Psoas muscle (tissue), 8 donors: ENCODE measurements around the gene SCARF2. TPM values are rescaled to one million over a fixed set of nuclear protein-coding genes. Genes with fewer than 3 reads are reported as not detected.

Source experiments
- ATAC-seq, 4 donors: fragments of 200-7000 bp; cut with Tn5 transposase; one replicate each; pipeline ENCODE4 v1.9.1; 2020; ENCODE audit warnings: moderate library complexity in 3 of 4, mild to moderate bottlenecking in 2 of 4
- DNase-seq, 2 donors: peaks; one replicate each; pipeline ENCODE4 v3.0.0-alpha.2; 2020
- H3K27ac ChIP-seq: fragments of 200-600 bp; one replicate; pipeline ENCODE4 v1.8.0; 2022
- H3K27me3 ChIP-seq, 3 donors: fragments of 200-600 bp in 1 of 3; one replicate each; pipeline versions ENCODE4 v1.6.1 to v1.8.0; 2013 to 2022; ENCODE audit warnings: low read length in 2 of 3, mild to moderate bottlenecking in 2 of 3, moderate library complexity in 1 of 3; ENCODE audit not compliant: insufficient read depth in 3 of 3
- H3K36me3 ChIP-seq, 2 donors: fragments of 200-600 bp in 1 of 2; one replicate each; pipeline versions ENCODE4 v1.6.1 to v1.8.0; 2013 to 2022; ENCODE audit warnings: low read depth in 1 of 2, mild to moderate bottlenecking in 1 of 2, moderate library complexity in 1 of 2; ENCODE audit not compliant: insufficient read depth in 1 of 2
- H3K4me1 ChIP-seq: fragments of 200-600 bp; one replicate; pipeline ENCODE4 v1.8.0; 2022
- H3K4me3 ChIP-seq: fragments of 200-600 bp; one replicate; pipeline ENCODE4 v1.8.0; 2022; ENCODE audit warnings: mild to moderate bottlenecking
- H3K9me3 ChIP-seq: fragments of 200-600 bp; one replicate; pipeline ENCODE4 v1.8.0; 2022
- WGBS, 3 donors: extraction: QIAGEN DNeasy Blood & Tissue Kit; methylation state at CpG; one replicate each; pipeline versions ENCODE4 v1.1.6 to v1.1.7; 2013; 5-methylcytosine and 5-hydroxymethylcytosine counted together
- intact Hi-C, 2 donors: fragments of 100-400 bp; cut with DNase I; formaldehyde crosslinking; loops; one replicate each; pipeline versions ENCODE4 v1.11.0 to v1.14.2; 2022
- polyA plus RNA-seq, 3 donors: library from polyadenylated mRNA; stranded (reverse); fragments of 200-250 nt; gene quantifications; one replicate each; pipeline ENCODE4 v1.2.3, GENCODE V29; 2013
- total RNA-seq, 4 donors: library from RNA; stranded (reverse); fragmentation: NEBNext Ultra II Directional in 2 of 4; extraction: Animal tissue kit (Norgen Biotek cat#: 25700) in 2 of 4; gene quantifications; one replicate each; pipeline versions ENCODE4 v1.2.1 to v1.2.4, GENCODE V29; 2021 to 2023
- TF ChIP-seq, protein P1 (sequence below): fragments of 200-600 bp; IDR thresholded peaks from one replicate; pipeline ENCODE4 v1.8.0; 2022; ENCODE audit warnings: antibody characterized with exemption
- donor health status: healthy with polysubstance abuse.
- donor health status: DM: no; HTN: no; CAD: no; lungs with moderate emphysema.
- donor health status: Bipolar disorder and iron deficiency.
- donor health status: healthy.
- donor health status: DM: yes; HTN: yes; CAD: no.
- donor health status: DM: no; HTN: no; CAD: no.
- donor health status: DM: no; HTN: no; CAD: no.
- donor health status: DM: yes; HTN: yes; CAD: no.

SCARF2 gene
- total and polyA plus RNA-seq, 7 donors, result 0.44 to 2.0 (median 1.3) TPM

DNA sequence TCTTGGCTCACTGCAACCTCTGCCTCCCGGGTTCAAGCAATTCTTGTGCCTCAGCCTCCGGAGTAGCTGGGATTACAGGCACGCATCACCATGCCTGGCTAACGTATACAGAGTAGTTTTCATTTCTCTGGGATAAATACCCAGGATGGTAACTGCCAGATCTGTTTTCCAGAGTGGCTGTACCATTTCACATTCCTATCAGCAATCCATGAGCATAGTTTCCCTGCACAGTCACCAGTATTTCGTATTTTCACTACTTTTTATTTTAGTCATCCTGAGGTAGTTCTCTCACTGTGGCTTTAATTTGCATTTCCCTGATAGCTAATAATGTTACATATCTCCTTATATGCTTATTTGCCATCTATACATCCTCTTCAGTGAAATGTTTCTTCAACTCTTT is 11.0 kb upstream of the SCARF2 start:
- peak in 1 of 2 donors; percentile 9 for DNase-seq
- H3K4me3 ChIP-seq, result no peak overlapping the region
- intact Hi-C loops, result no loop called here
- H3K27me3 ChIP-seq, result no peaks in the 10 kb centered on the region
- TF ChIP-seq, protein P1, sequence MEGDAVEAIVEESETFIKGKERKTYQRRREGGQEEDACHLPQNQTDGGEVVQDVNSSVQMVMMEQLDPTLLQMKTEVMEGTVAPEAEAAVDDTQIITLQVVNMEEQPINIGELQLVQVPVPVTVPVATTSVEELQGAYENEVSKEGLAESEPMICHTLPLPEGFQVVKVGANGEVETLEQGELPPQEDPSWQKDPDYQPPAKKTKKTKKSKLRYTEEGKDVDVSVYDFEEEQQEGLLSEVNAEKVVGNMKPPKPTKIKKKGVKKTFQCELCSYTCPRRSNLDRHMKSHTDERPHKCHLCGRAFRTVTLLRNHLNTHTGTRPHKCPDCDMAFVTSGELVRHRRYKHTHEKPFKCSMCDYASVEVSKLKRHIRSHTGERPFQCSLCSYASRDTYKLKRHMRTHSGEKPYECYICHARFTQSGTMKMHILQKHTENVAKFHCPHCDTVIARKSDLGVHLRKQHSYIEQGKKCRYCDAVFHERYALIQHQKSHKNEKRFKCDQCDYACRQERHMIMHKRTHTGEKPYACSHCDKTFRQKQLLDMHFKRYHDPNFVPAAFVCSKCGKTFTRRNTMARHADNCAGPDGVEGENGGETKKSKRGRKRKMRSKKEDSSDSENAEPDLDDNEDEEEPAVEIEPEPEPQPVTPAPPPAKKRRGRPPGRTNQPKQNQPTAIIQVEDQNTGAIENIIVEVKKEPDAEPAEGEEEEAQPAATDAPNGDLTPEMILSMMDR, result no peak
- no peak overlapping the region for H3K27ac ChIP-seq
- WGBS, 3 donors, result 93 to 97% (median 94%) methylated on average over 5 of the region's 5 CpGs
- H3K9me3 ChIP-seq, result no peaks in the 10 kb centered on the region
- no peaks in the 10 kb centered on the region for H3K4me1 ChIP-seq
- H3K36me3 ChIP-seq, result peaks cover 0 to 44% of the 10 kb centered on the region in 2 donors
- ATAC-seq, result no peak

DNA sequence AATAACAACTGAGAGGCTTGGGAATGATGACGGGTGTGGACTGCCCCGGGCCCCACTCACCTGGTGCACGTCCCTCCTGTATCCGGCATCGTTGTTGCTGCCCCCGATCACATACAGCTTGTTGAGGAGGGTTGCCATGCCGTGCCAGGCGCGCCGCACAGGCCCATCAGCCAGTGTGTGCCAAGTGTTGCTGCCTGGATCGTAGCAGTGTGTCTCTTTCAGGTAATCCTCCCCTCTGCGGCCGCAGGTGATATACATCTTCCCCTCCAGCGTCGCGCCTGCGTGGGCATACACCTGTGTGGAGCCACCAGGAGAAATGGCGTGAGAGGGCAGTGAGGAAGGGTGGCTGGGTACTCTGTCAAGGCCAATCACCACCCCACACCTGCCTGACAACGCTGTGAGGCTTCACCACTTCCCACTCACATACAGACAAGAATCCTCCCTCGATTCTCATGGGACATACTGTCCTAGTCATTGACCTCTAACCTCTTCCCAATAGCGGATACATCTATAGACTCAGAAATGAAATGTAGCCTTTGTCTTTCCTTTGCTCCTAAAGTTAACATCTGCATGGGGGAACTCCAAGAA is 8.9 kb upstream of the SCARF2 start:
- intact Hi-C loops, result no loop called here
- no peaks in the 10 kb centered on the region for H3K4me1 ChIP-seq
- H3K27me3 ChIP-seq, result no peaks in the 10 kb centered on the region
- TF ChIP-seq, protein P1, result no peak
- H3K36me3 ChIP-seq, result peaks cover 0 to 49% of the 10 kb centered on the region in 2 donors
- ATAC-seq (no peak), DNase-seq (peak in 1 of 2 donors; percentile 26)
- 93 to 95% (median 94%) methylated on average over 21 of the region's 21 CpGs for WGBS, 3 donors
- no peaks in the 10 kb centered on the region for H3K9me3 ChIP-seq
- H3K27ac ChIP-seq, result no peak overlapping the region
- H3K4me3 ChIP-seq, result no peak overlapping the region

DNA sequence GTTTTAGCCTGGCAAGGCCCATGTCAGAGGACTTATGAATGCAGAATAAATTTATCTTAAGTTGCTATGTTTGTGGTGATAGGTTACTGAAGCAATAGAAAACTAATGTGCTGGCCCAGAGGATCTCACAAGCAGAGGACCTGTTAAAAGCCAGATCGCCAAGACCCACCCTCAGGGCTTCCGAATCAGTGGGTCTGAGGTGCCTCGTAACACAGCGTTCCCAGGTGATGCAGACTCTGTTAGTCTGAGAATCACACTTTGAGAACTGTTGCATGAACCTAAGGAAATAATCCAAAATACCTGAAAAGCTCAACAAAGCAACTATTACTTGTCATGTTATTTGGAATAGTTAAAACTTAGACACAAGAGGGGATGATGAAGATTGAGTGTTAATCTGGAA is 6.7 kb upstream of the SCARF2 start:
- intact Hi-C loops, result no loop called here
- TF ChIP-seq, protein P1, result no peak

GRCh38 chr22:20442485-20443284 is 5.1 kb upstream of the SCARF2 start:
- no peak for ATAC-seq
- Histone ChIP-seq H3K36me3 (peaks cover 0 to 49% of the 10 kb centered on the region in 2 donors), H3K4me1 (no peaks in the 10 kb centered on the region), H3K27me3 (peaks cover 0 to 9% (median 5%) of the 10 kb centered on the region in 3 donors), H3K27ac (no peak overlapping the region), H3K9me3 (no peaks in the 10 kb centered on the region), H3K4me3 (no peak overlapping the region)
- TF ChIP-seq, protein P1, result no peak
- peak in 1 of 2 donors; percentile 38 for DNase-seq
- intact Hi-C loops, result no loop called here
- 79 to 86% (median 80%) methylated on average over 7 of the region's 7 CpGs for WGBS, 3 donors

More for the DNA sequence above, 6.7 kb upstream of the SCARF2 start:
- Histone ChIP-seq H3K4me3 (no peak overlapping the region), H3K9me3 (no peaks in the 10 kb centered on the region), H3K4me1 (no peaks in the 10 kb centered on the region), H3K27me3 (no peaks in the 10 kb centered on the region), H3K36me3 (peaks cover 0 to 49% of the 10 kb centered on the region in 2 donors), H3K27ac (no peak overlapping the region)
- no peak for DNase-seq
- ATAC-seq, result no peak
- 97 to 100% (median 98%) methylated on average over 4 of the region's 4 CpGs for WGBS, 3 donors
